T-helper 2 cell treated with Interferon-gamma antibody and Interleukin-4, amounts not matched to agents 100 ng/mL and 5 ng/mL, for 36 hours (primary cell): Measurements from ENCODE around the gene EIF4EBP3. TPM values are rescaled to one million over a fixed set of nuclear protein-coding genes. Genes with fewer than 3 reads are reported as not detected.
"Not testable (repeated sequence)": the region's sequence is repeated elsewhere in the genome, so short reads cannot be mapped to it uniquely, and the experiment has no call there.

Experiments
- intact Hi-C: fragments of 100-400 bp; cut with micrococcal nuclease; formaldehyde crosslinking; loops from one replicate; pipeline ENCODE4 v1.15.1; 2023
- total RNA-seq: library from RNA; stranded (reverse); gene quantifications from 2 replicates; pipeline ENCODE4 v1.2.3, GENCODE V29; 2022

EIF4EBP3 gene
- total RNA-seq, 1 donor from 2014 or later = 6.7 TPM

GRCh38 chr5:140571105-140571504 is 23.6 kb downstream of the EIF4EBP3 start:
- intact Hi-C loops = no loop called here

DNA sequence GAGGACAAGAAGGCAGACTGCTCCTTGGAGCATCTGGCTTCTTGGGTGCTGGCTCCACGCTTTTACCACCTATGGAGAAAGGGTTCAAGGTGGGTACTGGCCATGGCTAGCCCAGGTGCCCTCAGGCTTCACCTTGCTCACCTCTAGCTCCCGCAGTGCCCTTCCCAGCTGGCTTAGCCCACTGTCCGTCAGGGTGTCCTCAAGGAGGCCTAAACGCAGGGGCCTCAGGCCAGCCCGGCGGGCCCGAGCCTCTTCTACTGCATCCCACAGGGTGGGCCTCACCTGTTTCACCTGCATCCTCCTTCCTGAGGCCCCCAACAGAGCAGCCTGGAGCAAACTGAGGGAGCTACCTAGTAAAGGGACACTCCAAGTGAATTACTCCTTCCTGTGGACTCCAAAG is 26.2 kb downstream of the EIF4EBP3 start:
- intact Hi-C loops = no loop called here

DNA sequence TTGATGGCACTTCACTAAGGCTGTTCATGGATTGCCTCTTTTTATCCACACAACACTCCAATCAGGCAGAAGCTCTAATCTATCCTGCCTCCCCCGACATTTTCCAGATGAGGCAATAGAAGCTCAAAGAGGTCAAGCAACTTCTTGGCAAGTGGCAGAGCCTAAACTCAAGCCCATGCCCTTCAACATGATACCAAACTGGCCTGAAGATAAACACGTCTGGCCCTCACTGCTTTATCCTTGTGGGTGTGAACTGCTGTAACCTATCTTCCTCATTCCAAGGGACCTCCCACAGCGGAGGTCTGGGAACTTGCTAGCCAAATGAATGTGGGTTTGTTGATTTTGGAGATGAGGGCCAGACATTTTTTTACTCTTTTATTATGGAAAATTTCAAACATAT is 26.7 kb downstream of the EIF4EBP3 start:
- intact Hi-C loops = no loop called here

DNA sequence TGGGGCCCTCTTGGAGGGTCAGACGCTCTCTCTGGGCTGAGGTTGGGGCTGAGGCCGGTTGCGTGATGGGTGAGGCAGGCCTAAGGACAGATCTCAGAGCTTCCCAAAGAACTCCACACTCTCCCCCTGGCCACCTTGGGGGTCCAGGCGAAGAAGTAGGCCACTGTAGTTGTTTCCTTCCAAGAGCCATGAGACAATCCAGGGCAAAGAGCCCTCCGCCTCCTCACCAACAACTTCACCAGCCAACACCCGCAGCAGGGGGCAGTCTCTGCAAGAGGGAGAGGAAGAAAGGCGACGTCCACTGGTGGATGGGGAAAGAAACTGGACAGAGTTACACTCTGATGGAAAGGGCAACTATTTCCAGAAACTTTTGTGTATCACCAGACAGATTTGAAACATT is 27.8 kb downstream of the EIF4EBP3 start:
- intact Hi-C loops = no loop called here

DNA sequence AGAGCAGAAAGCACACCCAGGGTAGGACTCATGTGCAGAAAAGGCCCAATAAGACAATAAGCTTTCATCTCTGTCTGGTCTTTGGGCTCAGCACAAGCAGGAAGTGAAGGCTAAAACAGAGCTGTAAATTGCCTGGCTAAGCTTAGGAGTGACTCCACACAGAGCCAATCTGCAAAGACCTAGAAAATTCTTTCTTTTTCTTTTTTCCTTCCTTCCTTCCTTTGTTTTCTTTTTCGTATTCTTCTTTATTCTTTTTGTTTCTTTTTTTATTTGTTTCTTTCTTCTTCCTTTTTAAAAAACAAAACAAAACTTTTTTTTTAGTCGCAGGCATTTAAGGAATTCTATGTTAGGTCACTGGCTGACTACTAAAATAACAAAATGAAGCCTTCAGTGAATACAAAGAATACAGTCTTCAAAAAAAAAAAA is 29.3 kb downstream of the EIF4EBP3 start:
- intact Hi-C loops = no loop called here

- intact Hi-C loops = not testable (repeated sequence)
Measured at GRCh38 chr5:140579188-140579747, 31.8 kb downstream of the EIF4EBP3 start.

DNA sequence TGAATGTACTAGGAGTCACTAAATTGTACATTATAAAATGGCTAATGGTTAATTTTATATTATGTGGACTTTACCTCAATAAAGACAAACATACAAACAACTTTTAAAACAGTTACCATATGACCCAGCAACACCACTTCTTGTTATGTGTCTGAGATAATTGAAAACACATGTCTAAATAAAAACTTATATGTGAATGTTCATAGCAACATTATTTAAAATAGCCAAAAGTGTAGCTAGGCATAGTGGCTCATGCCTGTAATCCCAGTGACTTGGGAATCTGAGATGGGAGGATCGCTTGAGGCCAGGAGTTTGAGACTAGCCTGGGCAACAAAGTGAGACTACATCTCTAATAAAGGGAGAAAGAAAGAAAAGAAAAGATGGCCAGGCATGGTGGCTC is 40.0 kb downstream of the EIF4EBP3 start:
- intact Hi-C loops = no loop called here

DNA sequence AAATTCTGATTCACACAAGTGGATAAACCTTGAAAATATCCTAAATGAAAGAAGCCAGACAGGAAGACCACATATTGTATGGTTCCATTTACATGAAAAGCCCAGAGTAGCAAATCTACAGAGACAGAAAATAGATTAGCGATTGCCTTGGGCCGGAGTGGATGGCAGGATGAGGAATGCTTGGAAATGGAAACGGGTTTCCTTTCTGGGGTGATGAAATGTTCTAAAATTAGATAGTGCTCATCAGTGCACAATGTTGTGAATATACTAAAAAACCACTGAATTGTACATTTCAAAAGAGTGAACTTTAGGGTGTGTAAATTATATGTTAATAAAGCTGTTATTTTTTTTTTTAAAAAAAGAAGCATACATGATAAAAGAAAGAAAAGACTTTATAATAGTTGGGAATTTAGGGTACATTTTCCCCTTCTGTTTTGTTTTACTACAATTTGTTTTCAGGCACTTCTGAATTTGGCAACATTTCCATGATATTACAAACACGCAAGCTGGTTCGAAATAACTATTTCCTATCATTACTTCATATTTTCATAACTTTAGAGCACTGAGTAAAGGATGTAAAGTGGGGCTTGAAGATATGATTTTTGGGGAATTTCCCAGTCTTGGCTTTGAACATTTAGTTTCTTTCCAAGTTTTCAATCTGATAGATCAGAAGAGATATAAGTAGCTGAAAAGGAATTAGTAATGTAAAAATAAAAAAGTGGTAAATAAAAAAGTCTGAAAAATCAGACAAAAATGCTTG is 41.0 kb downstream of the EIF4EBP3 start:
- intact Hi-C loops = no loop called here

GRCh38 chr5:140590861-140591260 is 43.4 kb downstream of the EIF4EBP3 start:
- intact Hi-C loops = no loop called here

DNA sequence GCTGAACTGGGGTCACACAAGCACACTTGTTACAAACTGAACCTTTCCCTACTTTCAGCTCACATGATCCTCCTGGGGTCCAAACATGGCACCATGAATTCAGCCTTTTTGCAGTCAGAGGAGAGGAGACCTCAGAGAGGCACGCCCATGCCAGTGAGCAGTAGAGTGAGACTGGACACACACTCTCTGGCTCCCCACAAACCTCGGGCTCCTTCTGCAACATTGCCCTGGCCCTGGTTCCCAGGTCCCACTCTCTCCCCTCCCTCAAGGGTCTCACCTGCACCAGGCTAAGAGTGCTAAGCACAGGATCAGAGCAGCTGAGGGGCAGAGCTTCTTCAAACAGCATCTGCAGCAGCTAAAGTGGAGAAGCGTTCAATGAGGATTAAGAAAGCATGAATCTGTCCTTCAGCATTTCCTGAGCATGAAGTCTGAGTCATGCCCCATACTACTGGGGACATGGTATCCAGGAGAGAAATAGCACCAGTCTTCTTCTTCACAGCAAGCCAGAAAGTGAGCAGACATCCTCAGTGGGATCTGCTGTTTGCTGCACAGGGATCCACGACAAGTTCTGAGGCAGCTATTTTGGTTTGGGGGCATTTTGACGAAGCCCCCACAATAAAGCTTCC is 44.4 kb downstream of the EIF4EBP3 start:
- intact Hi-C loops = no loop called here

DNA sequence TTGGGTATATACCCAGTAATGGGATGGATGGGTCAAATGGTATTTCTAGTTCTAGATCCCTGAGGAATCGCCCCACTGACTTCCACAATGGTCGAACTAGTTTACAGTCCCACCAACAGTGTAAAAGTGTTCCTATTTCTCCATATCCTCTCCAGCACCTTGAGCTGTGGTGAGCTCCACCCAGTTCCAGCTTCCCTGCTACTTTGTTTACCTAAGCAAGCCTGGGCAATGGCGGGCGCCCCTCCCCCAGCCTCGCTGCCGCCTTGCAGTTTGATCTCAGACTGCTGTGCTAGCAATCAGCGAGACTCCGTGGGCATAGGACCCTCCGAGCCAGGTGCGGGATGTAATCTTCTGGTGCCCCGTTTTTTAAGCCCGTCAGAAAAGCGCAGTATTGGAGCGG is 45.6 kb downstream of the EIF4EBP3 start:
- intact Hi-C loops = not testable (repeated sequence)

DNA sequence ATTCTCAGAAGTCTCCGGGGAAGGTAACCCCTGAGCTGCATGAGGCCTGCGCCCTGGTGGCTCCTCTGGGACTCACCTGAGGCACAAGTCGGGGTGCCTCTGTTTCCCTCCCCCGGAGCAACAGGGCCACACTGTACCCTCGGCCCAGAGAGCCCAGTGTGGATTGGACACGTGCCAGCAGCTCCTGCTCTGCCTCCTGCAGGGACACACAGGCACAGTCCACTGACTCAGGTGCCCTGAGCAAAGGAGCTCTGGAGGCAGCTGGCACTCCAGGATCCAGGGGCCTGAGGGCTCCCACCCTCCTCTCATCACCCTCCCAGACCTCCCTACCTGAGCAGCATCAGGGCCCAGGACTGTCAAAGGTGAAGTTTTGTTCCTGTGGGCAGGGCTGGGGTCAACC is 46.7 kb downstream of the EIF4EBP3 start:
- intact Hi-C loops = no loop called here

DNA sequence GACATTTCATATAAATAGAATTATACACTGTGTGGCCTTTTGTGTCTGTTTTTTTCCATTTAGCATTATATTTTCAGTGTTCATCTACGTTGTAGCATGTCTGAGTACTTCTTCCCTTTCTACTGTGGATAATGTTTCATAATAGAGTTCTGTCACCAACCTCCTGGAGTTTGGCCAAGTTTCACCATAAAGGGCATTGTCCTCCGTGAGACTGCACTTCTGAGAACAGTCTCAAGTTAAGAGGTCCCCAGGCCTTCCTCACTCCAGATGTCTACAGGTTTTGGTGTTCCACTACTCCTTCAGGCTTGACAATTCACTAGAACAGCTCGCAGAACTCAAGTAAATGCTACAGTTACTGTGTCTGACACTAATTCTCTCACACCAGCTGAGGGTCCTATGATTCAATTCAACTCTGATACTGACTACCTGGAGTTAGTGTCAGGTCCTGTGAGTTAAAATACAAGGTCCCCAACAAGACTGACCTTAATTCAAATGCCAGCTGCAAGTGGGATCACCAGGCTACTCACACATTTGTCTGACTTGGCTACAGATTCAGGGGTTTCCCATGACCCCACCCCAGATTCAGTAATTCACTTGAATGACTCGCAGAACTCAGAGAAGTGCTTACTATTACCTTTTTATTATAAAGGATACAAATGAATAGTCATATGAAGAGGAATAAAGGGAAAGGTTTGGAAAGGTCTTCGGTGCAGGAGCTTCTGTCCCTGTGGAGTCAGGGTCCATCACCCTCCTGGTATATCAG is 48.3 kb downstream of the EIF4EBP3 start:
- intact Hi-C loops = no loop called here

DNA sequence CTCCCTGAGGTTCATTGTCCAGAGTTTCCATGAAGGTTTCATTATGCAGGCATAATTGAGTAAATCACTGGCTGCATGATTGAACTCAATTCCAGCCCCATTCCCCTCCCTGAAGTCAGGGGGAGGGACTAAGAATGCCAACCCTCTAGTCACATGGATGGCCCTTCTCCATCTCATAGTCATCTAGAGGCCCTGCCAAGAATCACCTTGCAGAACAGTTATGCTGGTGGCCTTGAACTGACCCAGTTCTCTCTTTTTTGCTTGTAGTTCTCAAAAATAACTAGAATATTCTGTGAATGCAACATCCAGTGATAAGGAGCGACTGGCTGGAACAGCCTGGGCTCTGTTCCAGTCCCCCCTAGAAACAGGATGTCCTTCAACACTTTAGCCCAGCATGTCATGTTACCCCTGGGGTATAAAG is 48.9 kb downstream of the EIF4EBP3 start:
- intact Hi-C loops = no loop called here

- intact Hi-C loops = no loop called here
Measured at GRCh38 chr5:140598836-140599235, 51.4 kb downstream of the EIF4EBP3 start.

Other genes with a start within 250 kb of the EIF4EBP3 start
- gene PFDN1, start 244.6 kb upstream of the EIF4EBP3 start, total RNA-seq = 49.1 and 52.0 TPM in 2 replicates
- gene HBEGF, start 201.1 kb upstream of the EIF4EBP3 start, total RNA-seq = 7.4 and 7.6 TPM in 2 replicates
- not detected in 2 replicates for gene SLC4A9, start 187.5 kb upstream of the EIF4EBP3 start, total RNA-seq
- 128 and 134 TPM in 2 replicates for gene ANKHD1, start 145.8 kb upstream of the EIF4EBP3 start, total RNA-seq
- 39.3 and 41.2 TPM in 2 replicates for gene SRA1, start 9.8 kb downstream of the EIF4EBP3 start, total RNA-seq
- 22.4 and 24.5 TPM in 2 replicates for gene APBB3, start 16.9 kb downstream of the EIF4EBP3 start, total RNA-seq
- gene SLC35A4, start 17.2 kb downstream of the EIF4EBP3 start, total RNA-seq = 86.4 and 93.4 TPM in 2 replicates
- 0.27 and 0.32 TPM in 2 replicates for gene CD14, start 85.5 kb downstream of the EIF4EBP3 start, total RNA-seq
- gene TMCO6, start 91.8 kb downstream of the EIF4EBP3 start, total RNA-seq = 36.4 and 38.6 TPM in 2 replicates
- 68.5 and 73.4 TPM in 2 replicates for gene NDUFA2, start 100.0 kb downstream of the EIF4EBP3 start, total RNA-seq
- gene IK, start 100.2 kb downstream of the EIF4EBP3 start, total RNA-seq = 111 and 115 TPM in 2 replicates
- gene WDR55, start 117.2 kb downstream of the EIF4EBP3 start, total RNA-seq = 35.9 and 36.9 TPM in 2 replicates
- 2.8 and 3.2 TPM in 2 replicates for gene DND1, start 125.9 kb downstream of the EIF4EBP3 start, total RNA-seq
- 83.4 and 84.8 TPM in 2 replicates for gene HARS1, start 143.7 kb downstream of the EIF4EBP3 start, total RNA-seq
- gene HARS2, start 143.8 kb downstream of the EIF4EBP3 start, total RNA-seq = 31.1 and 33.8 TPM in 2 replicates
- gene ZMAT2, start 152.8 kb downstream of the EIF4EBP3 start, total RNA-seq = 56.7 and 57.6 TPM in 2 replicates
- gene PCDHA1, start 238.5 kb downstream of the EIF4EBP3 start, total RNA-seq = not detected in 2 replicates
- gene PCDHA2, start 247.2 kb downstream of the EIF4EBP3 start, total RNA-seq = not detected in 2 replicates